H1 (cell line): Measurements from ENCODE around the gene CFAP298. TPM values are rescaled to one million over a fixed set of nuclear protein-coding genes. Genes with fewer than 3 reads are reported as not detected.

Source experiments
- CTCF ChIA-PET: fragments of 300-600 bp; sonication (Branson Sonifier 250); formaldehyde crosslinking; loops from one replicate; lab custom pipeline; 2021; ENCODE audit not compliant: partially characterized antibody; lab: Charles Lee
- POLR2A ChIA-PET: fragments of 300-600 bp; sonication (Branson Sonifier 250); formaldehyde crosslinking; loops from one replicate; lab custom pipeline; 2021; ENCODE audit warnings: inconsistent platforms; ENCODE audit not compliant: partially characterized antibody; lab: Charles Lee
- DNase-seq, 2 experiments: peaks; one replicate each; pipeline versions ENCODE4 v3.0.0 to v3.0.0-alpha.2; 2010 to 2022; ENCODE audit warnings: low spot score in 2 of 2, low read depth in 1 of 2, mixed read lengths in 1 of 2
- FAIRE-seq: peaks from 2 replicates; lab custom pipeline; 2011; peaks lifted over from hg19 to GRCh38; lab: Jason Lieb, UNC
- H2AFZ ChIP-seq: 2 replicates; pipeline ENCODE4 v1.8.1; 2012; ENCODE audit warnings: low read length, inconsistent platforms
- H2AK5ac ChIP-seq: 2 replicates; pipeline ENCODE4 v1.6.1; 2013; ENCODE audit warnings: low read depth, low read length
- H2BK120ac ChIP-seq: replicated peaks from 2 replicates; pipeline ENCODE3; 2013; ENCODE audit warnings: low read depth, low read length, inconsistent platforms
- H2BK12ac ChIP-seq: 2 replicates; pipeline ENCODE4 v1.6.1; 2013; ENCODE audit warnings: low read depth, low read length
- H2BK15ac ChIP-seq: 2 replicates; pipeline ENCODE4 v1.6.1; 2013; ENCODE audit warnings: low read length
- H2BK20ac ChIP-seq: 2 replicates; pipeline ENCODE4 v1.6.1; 2013; ENCODE audit warnings: low read length
- H2BK5ac ChIP-seq: 2 replicates; pipeline ENCODE4 v1.6.1; 2013; ENCODE audit warnings: low read depth, low read length
- H3K14ac ChIP-seq: 2 replicates; pipeline ENCODE4 v1.6.1; 2013; ENCODE audit warnings: inconsistent platforms; ENCODE audit not compliant: insufficient read length
- H3K18ac ChIP-seq: 2 replicates; pipeline ENCODE4 v1.6.1; 2013; ENCODE audit warnings: low read length; ENCODE audit errors: extremely low read depth
- H3K23ac ChIP-seq: 2 replicates; pipeline ENCODE4 v1.6.1; 2013; ENCODE audit warnings: inconsistent platforms; ENCODE audit not compliant: insufficient read length
- H3K23me2 ChIP-seq: 2 replicates; pipeline ENCODE4 v1.6.1; 2013; ENCODE audit warnings: low read depth, low read length
- H3K27ac ChIP-seq: 2 replicates; pipeline ENCODE4 v1.6.1; 2011; ENCODE audit warnings: low read depth, low read length, inconsistent platforms
- H3K27me3 ChIP-seq, 4 experiments: replicated peaks in 1 of 4; 1 replicate in 1 of 4; 2 replicates in 3 of 4; pipeline versions ENCODE4 v1.6.1 to v1.8.1; 2011 to 2013; ENCODE audit warnings: low read length in 3 of 4, mild to moderate bottlenecking in 3 of 4, inconsistent platforms in 2 of 4, mixed read lengths in 2 of 4, moderate library complexity in 1 of 4; ENCODE audit not compliant: control insufficient read depth in 3 of 4, insufficient read depth in 3 of 4; ENCODE audit errors: extremely low read depth in 1 of 4
- H3K36me3 ChIP-seq, 4 experiments: 2 replicates each; pipeline versions ENCODE4 v1.6.1 to v1.8.1; 2011 to 2013; ENCODE audit warnings: mild to moderate bottlenecking in 4 of 4, low read length in 3 of 4, moderate library complexity in 2 of 4, control low read depth in 1 of 4, inconsistent platforms in 1 of 4; ENCODE audit not compliant: insufficient read depth in 4 of 4, control insufficient read depth in 2 of 4
- H3K4ac ChIP-seq: replicated peaks from 2 replicates; pipeline ENCODE3; 2013; ENCODE audit warnings: low read length, low read depth, mixed read lengths, inconsistent platforms; ENCODE audit not compliant: insufficient read length
- H3K4me1 ChIP-seq, 4 experiments: replicated peaks in 1 of 4; 1 replicate in 1 of 4; 2 replicates in 3 of 4; pipeline versions ENCODE4 v1.6.1 to v1.8.1; 2011 to 2013; ENCODE audit warnings: low read length in 3 of 4, inconsistent platforms in 2 of 4, mixed read lengths in 1 of 4; ENCODE audit not compliant: insufficient read depth in 4 of 4, control insufficient read depth in 3 of 4
- H3K4me2 ChIP-seq, 2 experiments: 2 replicates each; pipeline versions ENCODE4 v1.6.1 to v1.8.1; 2011 to 2013; ENCODE audit warnings: low read depth in 2 of 2, low read length in 2 of 2, control low read depth in 1 of 2, inconsistent platforms in 1 of 2, mild to moderate bottlenecking in 1 of 2; ENCODE audit not compliant: insufficient read depth in 1 of 2
- H3K4me3 ChIP-seq, 4 experiments: fragments of 200-600, 300-600 bp in 1 of 4; sonication (generic), shearing (Covaris generic), sonication (Bioruptor Twin) in 1 of 4; 2 replicates each; pipeline versions ENCODE4 v1.5.1 to v1.8.1; 2011 to 2016; ENCODE audit warnings: low read length in 4 of 4, low read depth in 3 of 4, control low read depth in 2 of 4, inconsistent platforms in 2 of 4, mild to moderate bottlenecking in 2 of 4, mixed read lengths in 1 of 4, moderate library complexity in 1 of 4; ENCODE audit not compliant: insufficient read depth in 2 of 4; ENCODE audit errors: extremely low read depth in 1 of 4
- H3K56ac ChIP-seq: replicated peaks from 2 replicates; pipeline ENCODE3; 2013; ENCODE audit warnings: low read depth, mild to moderate bottlenecking, mixed read lengths, low read length, inconsistent platforms; ENCODE audit not compliant: insufficient read length
- H3K79me1 ChIP-seq: 2 replicates; pipeline ENCODE4 v1.6.1; 2013; ENCODE audit warnings: low read depth, low read length, control low read depth
- H3K79me2 ChIP-seq, 2 experiments: 2 replicates each; pipeline versions ENCODE4 v1.6.1 to v1.8.1; 2012 to 2013; ENCODE audit warnings: low read length in 2 of 2, mild to moderate bottlenecking in 2 of 2, inconsistent platforms in 1 of 2; ENCODE audit not compliant: insufficient read depth in 2 of 2, control insufficient read depth in 1 of 2
- H3K9ac ChIP-seq, 4 experiments: replicated peaks in 1 of 4; 1 replicate in 1 of 4; 2 replicates in 3 of 4; pipeline versions ENCODE4 v1.6.1 to v1.8.1; 2011 to 2013; ENCODE audit warnings: low read depth in 3 of 4, low read length in 3 of 4, control low read depth in 2 of 4, mild to moderate bottlenecking in 2 of 4, moderate library complexity in 2 of 4, inconsistent platforms in 1 of 4; ENCODE audit errors: extremely low read depth in 1 of 4
- H3K9me3 ChIP-seq, 2 experiments: 2 replicates each; pipeline versions ENCODE4 v1.6.1 to v1.8.1; 2012 to 2013; ENCODE audit warnings: mild to moderate bottlenecking in 2 of 2, moderate library complexity in 2 of 2, control low read depth in 1 of 2, inconsistent platforms in 1 of 2, low read depth in 1 of 2, low read length in 1 of 2, mixed read lengths in 1 of 2; ENCODE audit not compliant: insufficient read depth in 2 of 2
- H4K20me1 ChIP-seq, 2 experiments: replicated peaks in 1 of 2; 2 replicates each; pipeline versions ENCODE3 to v1.8.1; 2011 to 2013; ENCODE audit warnings: inconsistent platforms in 2 of 2, low read length in 2 of 2, mild to moderate bottlenecking in 1 of 2; ENCODE audit not compliant: insufficient read depth in 2 of 2, control insufficient read depth in 1 of 2
- H4K5ac ChIP-seq: 2 replicates; pipeline ENCODE4 v1.6.1; 2013; ENCODE audit warnings: low read length, low read depth, mixed read lengths, inconsistent platforms; ENCODE audit not compliant: insufficient read length
- H4K8ac ChIP-seq: 2 replicates; pipeline ENCODE4 v1.8.0; 2013; ENCODE audit warnings: mild to moderate bottlenecking, moderate library complexity, low read length, inconsistent platforms; ENCODE audit not compliant: insufficient read depth; ENCODE audit errors: extremely low read depth
- H4K91ac ChIP-seq: replicated peaks from 2 replicates; pipeline ENCODE3; 2013; ENCODE audit warnings: low read length, mixed read lengths, inconsistent platforms; ENCODE audit not compliant: insufficient read length
- BRCA1 ChIP-seq: IDR thresholded peaks from 2 replicates; pipeline ENCODE4 v1.6.1; 2012; ENCODE audit warnings: low read depth, low read length, improper control_type of control experiment
- EGR1 ChIP-seq: IDR thresholded peaks from 2 replicates; pipeline ENCODE4 v1.6.1; 2011; ENCODE audit warnings: low read depth, low read length, borderline replicate concordance
- HDAC2 ChIP-seq, 2 experiments: fragments of 300-600 bp in 1 of 2; sonication (generic) in 1 of 2; IDR thresholded peaks; 2 replicates each; pipeline ENCODE4 v1.6.1; 2011 to 2012; ENCODE audit warnings: low read depth in 2 of 2, low read length in 2 of 2, mild to moderate bottlenecking in 2 of 2, moderate library complexity in 2 of 2, borderline replicate concordance in 1 of 2, inconsistent platforms in 1 of 2
- PHF8 ChIP-seq: fragments of 200-600 bp; sonication (generic); conservative IDR thresholded peaks from 2 replicates; pipeline ENCODE4 v1.7.1; 2012; ENCODE audit warnings: low read depth, mild to moderate bottlenecking, inconsistent platforms, low read length, moderate library complexity
- POU5F1 ChIP-seq: IDR thresholded peaks from 2 replicates; pipeline ENCODE4 v1.6.1; 2011; ENCODE audit warnings: low read depth, mild to moderate bottlenecking, low read length, moderate library complexity
- SP4 ChIP-seq: IDR thresholded peaks from 2 replicates; pipeline ENCODE4 v1.6.1; 2012; ENCODE audit warnings: low read length, inconsistent platforms
- TAF7 ChIP-seq: optimal IDR thresholded peaks from 2 replicates; pipeline ENCODE3; 2011; ENCODE audit warnings: low read depth, mild to moderate bottlenecking, inconsistent platforms, low read length, moderate library complexity, borderline replicate concordance
- WGBS, 2 experiments: shearing (Covaris generic) in 1 of 2; methylation state at CpG; one replicate each; pipeline versions ENCODE4 v1.1.6 to v1.1.7; 2013 to 2015; ENCODE audit warnings: low lambda C conversion rate in 2 of 2, mixed read lengths in 2 of 2, inconsistent platforms in 1 of 2, low coverage in 1 of 2, missing lambda C conversion rate in 1 of 2; ENCODE audit not compliant: insufficient replicate concordance in 2 of 2, insufficient coverage in 1 of 2, insufficient read length in 1 of 2; ENCODE audit errors: extremely low coverage in 1 of 2, missing lambda C conversion rate in 1 of 2; 5-methylcytosine and 5-hydroxymethylcytosine counted together
- polyA plus RNA-seq, 7 experiments: library from polyadenylated mRNA; depleted of rRNA in 3 of 7; stranded (reverse) in 5 of 7; unstranded in 2 of 7; fragments of >200 nt in 5 of 7; fragments of 200-250 nt in 2 of 7; gene quantifications; 1 replicate in 5 of 7; 2 replicates in 1 of 7; 4 replicates in 1 of 7; pipeline versions ENCODE4 v1.2.1 to v1.2.3, GENCODE V29; 2011 to 2013; ENCODE audit warnings: missing spikeins in 2 of 7, mixed read lengths in 2 of 7
- total RNA-seq: library from RNA; stranded (reverse); fragmentation: NEBNext Ultra II Directional; extraction: Animal tissue kit (Norgen Biotek cat#: 25700); gene quantifications from 2 replicates; pipeline ENCODE4 v1.2.1, GENCODE V29; 2021

Gene CFAP298
- total and polyA plus RNA-seq, 2 of the 8 experiments (the other 6 are each of a cell fraction or from before 2014, with no cell fraction given), result 43.0 to 68.1 TPM

- no peak overlapping the region for H2AK5ac ChIP-seq
- no peaks in the 10 kb centered on the region for H3K79me1 ChIP-seq
- DNase-seq, result no peak
- peaks cover 0 to 7% (median 3%) of the 10 kb centered on the region in 4 experiments; a peak in 4 of 7 replicates for H3K4me1 ChIP-seq
- H2BK120ac ChIP-seq, result no peak overlapping the region
- POLR2A ChIA-PET, result interaction anchor here (1.4 kb wide), 1 partner anchor 35 kb away, joined by 3 read pairs; no protein-coding TSS in a partner anchor
- peaks cover 7% of the 10 kb centered on the region; the same call in 1 of the 2 replicates for H3K23me2 ChIP-seq
- no peak overlapping the region for H4K8ac ChIP-seq
- no peak overlapping the region for H3K4ac ChIP-seq
- H4K5ac ChIP-seq, result no peak overlapping the region
- WGBS, 2 experiments, result 84% methylated on average over 3 of the region's 3 CpGs; no CpG with 5 or more reads in 1 of the 2 experiments
- H2BK20ac ChIP-seq, result no peak overlapping the region
- no peaks in the 10 kb centered on the region for H3K79me2 ChIP-seq
- no peak overlapping the region for H2AFZ ChIP-seq
- no peak for TF ChIP-seq PHF8
- no peak for TF ChIP-seq BRCA1
- no peak for TF ChIP-seq TAF7
- TF ChIP-seq EGR1, result no peak
- TF ChIP-seq HDAC2 (IDR thresholded peaks at IDR 0.05; ENCODE audit: borderline replicate concordance in 1 of 2, low read depth in 2 of 2, low read length in 2 of 2), result no peak
- no peak for TF ChIP-seq POU5F1
- TF ChIP-seq SP4, result no peak
- TF ChIP-seq, all 59 proteins: peak for 0
- Histone ChIP-seq H3K18ac (no peak overlapping the region), H3K4me2 (no peak overlapping the region; a peak in 1 of 4 replicates), H2BK5ac (no peak overlapping the region), H3K23ac (no peak overlapping the region), H3K9me3 (no peaks in the 10 kb centered on the region), H4K91ac (no peak overlapping the region), H4K20me1 (no peaks in the 10 kb centered on the region), H2BK15ac (no peak overlapping the region), H3K27me3 (peaks cover 0 to 2% (median 0%) of the 10 kb centered on the region in 4 experiments; a peak in 1 of 7 replicates), H3K27ac (no peak overlapping the region), H3K14ac (no peak overlapping the region), H2BK12ac (no peak overlapping the region), H3K36me3 (no peaks in the 10 kb centered on the region; a peak in 1 of 8 replicates), H3K56ac (no peak overlapping the region), H3K4me3 (no peak overlapping the region; a peak in 1 of 8 replicates), H3K9ac (no peak overlapping the region)
- no peak for FAIRE-seq
- CTCF ChIA-PET, result interaction anchor here (0.6 to 4.2 kb wide), 24 partner anchors 9 to 412 kb away, joined by 3 to 23 read pairs (median 4); no protein-coding TSS in a partner anchor
These were observed 41.7 kb downstream of the CFAP298 start for GRCh38 chr21:32570456-32570855.
